OCI-M1 (cell line): Measurements from ENCODE around the gene CELF4.
"Not testable (repeated sequence)": the region's sequence is repeated elsewhere in the genome, so short reads cannot be mapped to it uniquely, and the experiment has no call there.

ENCODE experiments used
- DNase-seq: peaks from one replicate; lab custom pipeline; 2025; lab: John Stamatoyannopoulos, UW

Gene CELF4

DNA sequence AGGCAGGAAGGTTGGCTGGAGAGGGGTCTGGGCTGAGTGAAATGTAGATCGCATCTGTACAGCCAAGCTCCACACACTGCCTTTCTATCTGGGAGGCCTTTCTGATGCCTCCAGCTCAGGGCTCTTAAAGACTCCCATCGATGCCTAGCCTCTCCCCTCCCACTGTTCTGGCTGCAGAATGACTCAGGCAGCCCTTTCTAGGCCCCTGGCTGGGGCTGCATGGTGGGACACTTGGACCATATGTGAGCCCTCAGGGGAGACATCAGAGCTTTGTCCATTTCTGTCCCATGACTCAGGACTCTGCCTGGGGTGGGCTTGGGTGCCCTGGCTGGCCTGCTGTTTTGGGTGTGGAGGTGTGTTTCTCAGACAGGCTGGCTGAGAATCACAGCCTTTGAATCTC lies 101.3 kb downstream of the CELF4 start:
- no peak for DNase-seq

DNA sequence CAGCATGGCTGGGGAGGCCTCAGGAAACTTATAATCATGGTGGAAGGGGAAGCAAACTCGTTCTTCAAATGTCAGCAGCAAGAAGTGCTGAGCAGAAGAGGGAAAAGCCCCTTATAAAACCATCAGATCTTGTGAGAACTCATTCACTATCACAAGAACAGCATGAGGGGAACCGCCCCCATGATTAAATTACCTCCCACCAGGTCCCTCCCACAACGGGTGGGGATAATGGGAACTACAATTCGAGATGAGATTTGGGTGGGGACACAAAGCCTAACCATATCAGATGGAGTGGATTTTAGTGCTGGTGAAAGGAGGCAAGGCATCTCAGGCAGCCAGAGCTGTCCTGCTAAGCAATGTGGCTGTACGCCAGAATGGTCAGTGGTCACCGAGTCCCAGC lies 104.3 kb downstream of the CELF4 start:
- DNase-seq: not testable (repeated sequence)

DNA sequence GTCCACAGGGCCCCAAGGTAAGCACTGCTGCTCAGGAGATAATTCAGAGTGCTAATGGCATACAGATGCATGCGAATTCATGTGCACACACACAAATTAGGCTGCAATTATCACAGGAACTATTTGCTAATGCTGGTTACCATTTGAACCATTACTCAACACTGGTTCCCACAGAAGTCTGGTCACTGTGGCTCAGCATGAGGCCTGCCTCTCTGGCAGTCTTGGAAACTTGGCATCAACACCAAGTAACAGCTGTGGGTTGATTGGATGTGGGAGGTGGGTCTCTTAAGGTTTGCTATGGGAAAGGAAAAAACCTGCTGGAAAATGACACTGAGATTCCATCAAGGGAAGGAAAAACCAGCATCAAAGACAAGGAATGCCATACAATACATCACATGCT lies 105.0 kb downstream of the CELF4 start:
- DNase-seq: no peak

GRCh38 chr18:37458697-37459096 lies 106.9 kb downstream of the CELF4 start:
- DNase-seq: no peak

GRCh38 chr18:37457753-37458152 lies 107.8 kb downstream of the CELF4 start:
- no peak for DNase-seq

DNA sequence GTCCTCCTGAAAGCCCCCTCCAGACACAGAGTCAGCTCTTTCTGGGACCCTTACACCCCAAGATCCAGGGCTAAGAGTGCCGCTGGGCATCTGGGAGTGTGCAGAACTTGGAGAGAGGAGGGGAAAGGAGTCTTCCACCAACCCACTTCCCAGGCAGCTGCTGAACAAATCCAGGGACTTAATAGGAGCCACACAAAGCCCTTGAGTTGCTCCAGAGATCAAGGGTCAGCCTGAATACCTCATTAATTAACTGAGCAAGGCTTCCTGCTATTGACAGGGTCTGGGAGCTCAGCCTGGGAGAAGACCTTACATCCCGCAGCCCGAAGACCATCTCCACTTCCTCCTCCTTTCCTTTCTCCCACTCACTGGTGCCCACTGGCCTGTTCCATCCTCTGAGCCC lies 108.3 kb downstream of the CELF4 start:
- no peak for DNase-seq

- DNase-seq: no peak
These were observed 108.7 kb downstream of the CELF4 start for GRCh38 chr18:37456873-37457272.

DNA sequence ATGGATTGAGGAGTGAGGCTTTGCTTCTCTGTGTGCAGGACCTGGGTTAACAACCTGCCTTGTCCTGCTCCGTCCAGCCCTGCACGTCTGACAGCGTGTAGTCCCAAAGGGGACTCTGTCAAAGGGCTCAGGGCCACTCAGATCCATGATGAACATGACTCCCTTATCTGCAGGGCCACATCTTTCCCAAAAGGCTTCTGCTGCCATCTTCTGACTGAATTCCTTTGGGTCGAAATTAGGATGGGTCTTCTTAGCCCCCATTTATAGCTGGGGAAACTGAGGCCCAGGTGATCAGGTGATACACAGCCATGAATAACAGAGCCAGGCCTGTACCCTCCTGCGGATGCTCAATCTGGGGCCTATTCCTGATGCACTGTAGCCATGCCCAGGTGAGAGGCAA lies 109.2 kb downstream of the CELF4 start:
- no peak for DNase-seq

DNA sequence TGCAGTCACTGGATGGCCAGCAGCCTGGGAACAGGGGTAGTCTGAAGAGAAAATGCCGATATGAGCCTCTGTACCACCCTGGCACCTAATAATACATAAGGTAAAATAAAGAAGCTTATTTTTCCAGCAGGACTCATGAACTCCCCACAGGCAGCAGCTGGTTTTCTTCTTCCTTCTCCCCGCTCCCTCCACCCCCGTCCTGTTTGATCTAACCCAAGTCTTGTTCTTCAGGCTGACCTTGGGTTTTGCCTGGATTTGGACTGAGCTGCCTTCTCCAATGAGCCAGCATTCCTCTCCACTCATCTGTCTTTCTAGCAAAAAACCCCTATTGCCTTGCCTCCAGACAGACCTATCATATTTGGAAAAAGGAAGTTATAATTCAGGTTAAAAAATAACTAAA lies 111.8 kb downstream of the CELF4 start:
- DNase-seq: no peak

DNA sequence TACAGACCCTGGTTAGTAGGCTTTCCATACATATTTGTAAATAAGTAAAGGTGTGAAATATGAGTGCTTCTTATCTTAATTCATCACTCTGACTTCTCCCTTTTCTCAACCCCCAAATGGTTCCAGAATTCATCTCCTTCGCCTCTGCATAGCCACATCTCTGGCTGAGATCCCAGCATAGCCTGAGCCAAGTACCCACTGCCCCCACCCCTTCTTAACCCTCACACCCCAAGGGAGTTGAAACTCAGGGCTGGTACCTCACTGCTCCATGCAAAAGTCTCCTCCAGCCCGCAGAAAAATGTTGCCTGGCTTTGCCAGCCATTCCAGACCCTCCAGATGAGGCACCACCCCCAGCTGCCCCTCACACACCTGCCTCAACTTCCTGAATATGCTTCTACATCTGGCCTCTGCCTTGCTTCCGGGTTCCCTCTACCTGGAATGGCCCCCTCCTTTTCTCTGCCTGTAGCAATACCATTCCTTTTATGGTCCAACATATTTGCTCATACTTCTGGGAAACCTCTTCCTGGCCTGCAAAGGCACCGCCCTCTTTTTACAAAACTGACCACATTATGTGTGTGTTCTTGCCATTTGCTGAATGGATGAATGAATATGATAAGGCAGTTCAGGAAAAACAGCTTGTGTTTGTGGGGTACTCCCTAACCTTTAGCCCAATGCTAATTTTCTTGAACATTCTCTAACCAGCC lies 112.8 kb downstream of the CELF4 start:
- peak; percentile 20 for DNase-seq

- DNase-seq: no peak
These were observed 113.6 kb downstream of the CELF4 start for GRCh38 chr18:37452015-37452414.

DNA sequence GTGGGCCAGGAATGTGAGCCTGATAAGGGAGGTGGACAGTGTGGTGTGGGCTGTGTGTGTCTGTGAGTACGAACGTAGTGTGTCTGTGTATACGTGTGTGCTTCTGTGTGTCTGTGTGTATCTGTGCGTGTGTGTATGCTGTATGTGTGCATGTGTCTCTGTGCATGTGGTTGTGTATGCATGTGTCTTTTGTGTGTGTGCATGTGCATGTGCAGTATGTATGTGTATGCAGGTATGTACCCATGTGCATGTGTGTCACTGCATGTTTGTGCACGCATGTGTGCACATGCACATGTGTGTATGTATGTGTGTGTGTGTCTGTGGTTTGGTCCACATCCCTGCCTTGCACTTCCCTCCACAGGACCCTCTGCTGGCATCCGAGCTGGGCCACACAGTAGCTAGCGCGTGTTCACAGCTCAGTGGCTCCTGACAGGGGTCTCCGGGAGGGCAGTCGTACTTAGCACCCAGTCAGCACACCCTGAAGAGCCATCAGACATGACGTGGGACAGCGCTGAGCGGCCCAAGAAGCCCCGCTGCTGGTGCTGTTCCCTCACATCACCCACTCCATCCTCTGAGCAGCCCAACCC lies 114.3 kb downstream of the CELF4 start:
- no peak for DNase-seq

- DNase-seq: no peak
These were observed 115.0 kb downstream of the CELF4 start for GRCh38 chr18:37450434-37451132.

- no peak for DNase-seq
These were observed 116.0 kb downstream of the CELF4 start for GRCh38 chr18:37449618-37450017.

GRCh38 chr18:37448946-37449345 lies 116.7 kb downstream of the CELF4 start:
- DNase-seq: no peak

GRCh38 chr18:37447962-37448888 lies 117.4 kb downstream of the CELF4 start:
- no peak for DNase-seq

DNA sequence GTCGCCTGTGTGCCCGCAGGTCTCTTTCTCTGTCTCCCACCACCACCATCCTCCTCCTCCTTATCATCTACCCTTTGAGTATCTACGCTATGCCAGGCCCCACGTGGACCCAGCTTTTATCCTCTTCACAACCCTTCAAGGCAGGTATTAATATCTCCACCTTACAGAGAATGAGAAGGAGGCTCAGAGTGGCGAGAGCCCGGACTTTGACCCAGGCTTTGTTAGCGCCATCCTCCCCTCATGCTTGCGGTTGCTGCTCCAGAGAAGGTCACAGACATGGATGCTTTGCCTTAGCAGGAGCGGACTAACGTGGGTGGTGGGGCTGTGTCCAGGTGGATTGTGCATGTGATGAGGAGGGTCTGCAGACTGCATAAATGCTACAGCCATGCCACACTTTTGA lies 119.8 kb downstream of the CELF4 start:
- DNase-seq: no peak

DNA sequence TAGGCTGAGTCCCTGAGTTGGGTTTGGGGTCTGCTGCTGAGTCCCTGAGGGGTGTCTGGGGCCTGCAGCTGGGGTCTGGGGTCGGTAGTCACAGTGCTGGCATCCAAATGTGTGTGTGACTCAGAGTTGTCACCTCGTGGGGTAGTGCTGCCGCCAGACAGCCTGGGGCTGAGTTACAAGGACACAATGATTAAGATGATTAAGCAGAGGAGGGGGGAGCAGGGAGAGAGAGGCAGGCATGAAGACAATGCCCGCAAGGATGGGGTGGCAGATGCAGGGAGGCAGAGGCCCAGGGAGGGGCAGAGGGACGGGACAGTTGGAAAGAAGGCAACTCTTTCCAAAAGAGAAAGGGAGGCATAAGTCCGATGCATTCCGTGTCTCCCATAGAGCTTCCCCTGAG lies 120.2 kb downstream of the CELF4 start:
- DNase-seq: no peak

- no peak for DNase-seq
These were observed 122.1 kb downstream of the CELF4 start for GRCh38 chr18:37443325-37444055.

- no peak for DNase-seq
These were observed 123.1 kb downstream of the CELF4 start for GRCh38 chr18:37442477-37442876.

DNA sequence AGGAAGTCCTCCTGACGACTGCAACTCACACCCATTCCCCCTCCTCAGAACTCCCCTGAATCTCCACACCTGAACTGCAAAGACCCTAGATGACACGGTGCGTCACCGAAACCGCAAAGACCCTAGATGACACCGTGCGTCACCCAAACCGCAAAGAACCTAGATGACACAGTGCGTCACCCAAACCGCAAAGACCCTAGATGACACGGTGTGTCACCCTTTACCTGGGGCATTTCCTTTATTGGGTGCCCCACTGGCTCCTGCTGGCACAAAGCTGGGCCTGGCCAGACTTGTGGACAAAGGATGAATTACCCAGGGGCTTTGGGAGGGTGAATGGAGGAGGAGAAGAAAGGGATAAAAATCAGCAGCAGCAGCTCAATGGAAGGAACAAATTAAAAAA lies 123.8 kb downstream of the CELF4 start:
- no peak for DNase-seq

DNA sequence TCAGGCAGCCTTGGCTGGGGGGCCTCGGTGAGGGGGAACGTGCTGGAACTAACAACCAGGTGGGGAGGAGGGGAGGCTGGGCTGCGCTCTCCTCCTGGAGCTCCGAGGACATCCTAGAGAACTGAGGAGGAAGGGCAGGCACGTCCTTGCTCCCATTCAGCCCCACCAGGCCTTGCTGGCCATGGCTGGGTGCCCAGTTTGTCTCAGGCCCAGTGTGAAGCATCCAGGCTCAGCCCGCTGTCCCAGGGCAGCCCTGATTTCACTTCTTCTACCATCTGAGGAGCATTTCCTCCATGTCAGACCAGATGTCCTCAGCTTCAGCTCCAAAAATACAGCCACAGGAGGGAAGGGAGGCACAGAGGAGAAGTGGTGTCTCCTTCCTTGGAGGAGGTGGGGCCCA lies 125.4 kb downstream of the CELF4 start:
- no peak for DNase-seq
